DOHH2 (cell line): Measurements from ENCODE around the gene HDHD2.

ENCODE experiments used
- H3F3A ChIP-seq: fragments of 200-600 bp; sonication (generic), shearing (Covaris generic); 2 replicates; pipeline ENCODE4 v1.6.0; 2016; ENCODE audit warnings: antibody characterized with exemption, mild to moderate bottlenecking; ENCODE audit not compliant: control insufficient read depth, insufficient read depth
- H3K27ac ChIP-seq: fragments of 200-600 bp; sonication (generic); 2 replicates; pipeline ENCODE4 v1.5.1; 2014; ENCODE audit warnings: low read depth, mild to moderate bottlenecking, low read length, moderate library complexity
- H3K27me3 ChIP-seq: fragments of 200-600 bp; sonication (generic); 2 replicates; pipeline ENCODE4 v1.6.1; 2014; ENCODE audit warnings: mild to moderate bottlenecking, low read length, mixed read lengths; ENCODE audit not compliant: control insufficient read depth
- H3K36me3 ChIP-seq: fragments of 200-600 bp; sonication (generic); 2 replicates; pipeline ENCODE4 v1.6.1; 2014; ENCODE audit warnings: mild to moderate bottlenecking, low read length, moderate library complexity, mixed read lengths; ENCODE audit not compliant: control insufficient read depth
- H3K4me1 ChIP-seq: fragments of 200-600 bp; sonication (generic); 2 replicates; pipeline ENCODE4 v1.6.1; 2014; ENCODE audit warnings: mild to moderate bottlenecking, low read length, mixed read lengths; ENCODE audit not compliant: control insufficient read depth
- H3K4me2 ChIP-seq: fragments of 200-600 bp; sonication (generic); 2 replicates; pipeline ENCODE4 v1.6.0; 2014; ENCODE audit warnings: mild to moderate bottlenecking, low read length, moderate library complexity
- H3K4me3 ChIP-seq: fragments of 200-600 bp; sonication (generic); 2 replicates; pipeline ENCODE4 v1.5.1; 2014; ENCODE audit warnings: mild to moderate bottlenecking, low read length, mixed read lengths
- H3K79me2 ChIP-seq: fragments of 200-600 bp; sonication (generic); 2 replicates; pipeline ENCODE4 v1.6.1; 2014; ENCODE audit warnings: mild to moderate bottlenecking, low read length, mixed read lengths; ENCODE audit not compliant: control insufficient read depth
- H3K9me2 ChIP-seq: fragments of 200-600 bp; sonication (generic); replicated peaks from 2 replicates; pipeline ENCODE4 v1.6.1; 2014; ENCODE audit warnings: mild to moderate bottlenecking, low read length, mixed read lengths; ENCODE audit not compliant: control insufficient read depth
- H3K9me3 ChIP-seq: fragments of 200-600 bp; sonication (generic); 2 replicates; pipeline ENCODE4 v1.6.1; 2014; ENCODE audit warnings: antibody characterized with exemption, low read length, mixed read lengths; ENCODE audit not compliant: control insufficient read depth, insufficient read depth
- H4K20me1 ChIP-seq: fragments of 200-600 bp; sonication (generic); 2 replicates; pipeline ENCODE4 v1.6.0; 2014; ENCODE audit warnings: low read depth, mild to moderate bottlenecking, antibody characterized with exemption, low read length, moderate library complexity; ENCODE audit not compliant: control insufficient read depth, insufficient read depth
- CTCF ChIP-seq: fragments of 200-600 bp; sonication (generic); IDR thresholded peaks from one replicate; pipeline ENCODE4 v1.5.1; 2014; ENCODE audit warnings: antibody characterized with exemption, mild to moderate bottlenecking, low read depth, low read length; ENCODE audit not compliant: poor library complexity, severe bottlenecking
- EZH2phosphoT487 ChIP-seq: fragments of 200-600 bp; sonication (generic); IDR thresholded peaks from 2 replicates; pipeline ENCODE4 v1.6.1; 2017; ENCODE audit warnings: borderline replicate concordance, mild to moderate bottlenecking, antibody characterized with exemption, low read length, moderate library complexity, mixed read lengths

HDHD2 gene

GRCh38 chr18:47075098-47075883 lies 75.0 kb downstream of the HDHD2 start:
- Histone ChIP-seq H3K4me1 (no peaks in the 10 kb centered on the region), H3F3A (no peaks in the 10 kb centered on the region), H3K9me3 (no peaks in the 10 kb centered on the region), H3K27me3 (no peaks in the 10 kb centered on the region), H3K9me2 (no peaks in the 10 kb centered on the region), H3K4me3 (no peak overlapping the region), H3K79me2 (no peaks in the 10 kb centered on the region), H3K36me3 (no peaks in the 10 kb centered on the region), H3K27ac (no peak overlapping the region), H3K4me2 (no peak overlapping the region), H4K20me1 (no peaks in the 10 kb centered on the region)
- TF ChIP-seq CTCF: no peak
- TF ChIP-seq EZH2phosphoT487: no peak

GRCh38 chr18:47067648-47068047 lies 82.7 kb downstream of the HDHD2 start:
- Histone ChIP-seq H3K4me1 (no peaks in the 10 kb centered on the region), H3F3A (no peaks in the 10 kb centered on the region), H3K27me3 (no peaks in the 10 kb centered on the region), H3K4me3 (no peak overlapping the region), H3K36me3 (peaks cover 4% of the 10 kb centered on the region; the same call in 1 of the 2 replicates), H4K20me1 (no peaks in the 10 kb centered on the region), H3K27ac (no peak overlapping the region), H3K9me3 (no peaks in the 10 kb centered on the region), H3K79me2 (no peaks in the 10 kb centered on the region), H3K9me2 (no peaks in the 10 kb centered on the region), H3K4me2 (no peak overlapping the region)
- TF ChIP-seq CTCF (no peak), EZH2phosphoT487 (no peak)

GRCh38 chr18:47063096-47063495 lies 87.2 kb downstream of the HDHD2 start:
- Histone ChIP-seq H3K9me3 (no peaks in the 10 kb centered on the region), H4K20me1 (no peaks in the 10 kb centered on the region), H3K79me2 (no peaks in the 10 kb centered on the region), H3K36me3 (peaks cover 4% of the 10 kb centered on the region; the same call in 1 of the 2 replicates), H3K9me2 (no peaks in the 10 kb centered on the region), H3F3A (no peaks in the 10 kb centered on the region), H3K4me1 (no peaks in the 10 kb centered on the region), H3K27me3 (no peaks in the 10 kb centered on the region), H3K4me2 (no peak overlapping the region), H3K27ac (no peak overlapping the region), H3K4me3 (no peak overlapping the region)
- TF ChIP-seq CTCF (no peak), EZH2phosphoT487 (no peak)
